Loucy (cell line): Measurements from ENCODE around the gene LTK.

Experiments used
- H2AFZ ChIP-seq: fragments of 200-600 bp; sonication (generic); 2 replicates; pipeline ENCODE4 v1.6.0; 2016; ENCODE audit warnings: antibody characterized with exemption, mild to moderate bottlenecking, low read length, moderate library complexity
- H3F3A ChIP-seq: fragments of 200-600 bp; 2 replicates; pipeline ENCODE4 v1.6.0; 2016; ENCODE audit warnings: antibody characterized with exemption, low read depth, mild to moderate bottlenecking
- H3K27me3 ChIP-seq: fragments of 200-600 bp; sonication (generic); 2 replicates; pipeline ENCODE4 v1.6.1; 2014; ENCODE audit warnings: low read length, mild to moderate bottlenecking; ENCODE audit not compliant: insufficient read depth, poor library complexity, severe bottlenecking
- H3K36me3 ChIP-seq: fragments of 200-600 bp; sonication (generic); 2 replicates; pipeline ENCODE4 v1.6.1; 2016; ENCODE audit warnings: low read length; ENCODE audit not compliant: insufficient read depth
- H3K4me1 ChIP-seq: fragments of 200-600 bp; sonication (generic); 2 replicates; pipeline ENCODE4 v1.5.1; 2014; ENCODE audit warnings: low read length, mild to moderate bottlenecking; ENCODE audit not compliant: insufficient read depth, poor library complexity, severe bottlenecking
- H3K4me2 ChIP-seq: fragments of 200-600 bp; sonication (generic); 2 replicates; pipeline ENCODE4 v1.6.0; 2014; ENCODE audit warnings: antibody characterized with exemption, low read length, low read depth, mild to moderate bottlenecking; ENCODE audit not compliant: poor library complexity, severe bottlenecking
- H3K4me3 ChIP-seq: fragments of 200-600 bp; sonication (generic); 2 replicates; pipeline ENCODE4 v1.5.1; 2014; ENCODE audit warnings: low read length, mild to moderate bottlenecking, mixed read lengths; ENCODE audit not compliant: poor library complexity, severe bottlenecking
- H3K79me2 ChIP-seq: fragments of 200-600 bp; sonication (generic); 2 replicates; pipeline ENCODE4 v1.6.1; 2014; ENCODE audit warnings: low read length; ENCODE audit not compliant: insufficient read depth
- H3K9ac ChIP-seq: fragments of 200-600 bp; sonication (generic); 2 replicates; pipeline ENCODE4 v1.6.0; 2014; ENCODE audit warnings: mild to moderate bottlenecking, low read depth, low read length, moderate library complexity; ENCODE audit not compliant: poor library complexity, severe bottlenecking
- H3K9me2 ChIP-seq: fragments of 200-600 bp; sonication (generic); replicated peaks from 2 replicates; pipeline ENCODE4 v1.6.1; 2016; ENCODE audit warnings: low read depth, low read length, mixed read lengths
- H3K9me3 ChIP-seq: fragments of 200-600 bp; sonication (generic); 2 replicates; pipeline ENCODE4 v1.6.1; 2014; ENCODE audit warnings: mild to moderate bottlenecking, antibody characterized with exemption, low read length, low read depth; ENCODE audit not compliant: insufficient read depth
- H4K20me1 ChIP-seq: fragments of 200-600 bp; sonication (generic); 2 replicates; pipeline ENCODE4 v1.6.0; 2014; ENCODE audit warnings: antibody characterized with exemption, low read length, mild to moderate bottlenecking; ENCODE audit not compliant: insufficient read depth, poor library complexity, severe bottlenecking
- CTCF ChIP-seq: fragments of 200-600 bp; sonication (generic); conservative IDR thresholded peaks from 2 replicates; pipeline ENCODE4 v1.5.1; 2014; ENCODE audit warnings: mild to moderate bottlenecking, antibody characterized with exemption, low read length
- EZH2phosphoT487 ChIP-seq: fragments of 200-600 bp; IDR thresholded peaks from 2 replicates; pipeline ENCODE4 v1.6.1; 2018; ENCODE audit warnings: antibody characterized with exemption, mild to moderate bottlenecking, moderate library complexity, borderline replicate concordance

LTK gene

GRCh38 chr15:41544650-41545015 lies 31.0 kb upstream of the LTK start:
- Histone ChIP-seq H3K27me3 (no peaks in the 10 kb centered on the region), H2AFZ (peak overlapping the region; percentile 97; the same call in 1 of the 2 replicates), H3K4me3 (peak overlapping the region; percentile 100), H3K9me3 (no peaks in the 10 kb centered on the region), H3K9me2 (no peaks in the 10 kb centered on the region), H3K9ac (peak overlapping the region; percentile 91), H4K20me1 (no peaks in the 10 kb centered on the region), H3K4me2 (peak overlapping the region; percentile 97), H3F3A (no peaks in the 10 kb centered on the region), H3K4me1 (peaks cover 7% of the 10 kb centered on the region), H3K79me2 (peaks cover 13% of the 10 kb centered on the region), H3K36me3 (no peaks in the 10 kb centered on the region)
- TF ChIP-seq EZH2phosphoT487 = no peak
- TF ChIP-seq CTCF = no peak

- H3K36me3 ChIP-seq = no peaks in the 10 kb centered on the region
- H3K79me2 ChIP-seq = peaks cover 13% of the 10 kb centered on the region
- H3K27me3 ChIP-seq = no peaks in the 10 kb centered on the region
- H4K20me1 ChIP-seq = no peaks in the 10 kb centered on the region
- H3F3A ChIP-seq = no peaks in the 10 kb centered on the region
- peak overlapping the region; percentile 97 for H2AFZ ChIP-seq
- peak overlapping the region; percentile 91 for H3K9ac ChIP-seq
- H3K9me2 ChIP-seq = no peaks in the 10 kb centered on the region
- H3K9me3 ChIP-seq = no peaks in the 10 kb centered on the region
- no peak for TF ChIP-seq EZH2phosphoT487
- TF ChIP-seq CTCF = no peak
- peaks cover 7% of the 10 kb centered on the region for H3K4me1 ChIP-seq
- peak overlapping the region; percentile 100 for H3K4me3 ChIP-seq
- H3K4me2 ChIP-seq = peak overlapping the region; percentile 97
Observed at GRCh38 chr15:41543521-41543870, 29.9 kb upstream of the LTK start.

- Histone ChIP-seq H3K4me2 (no peak overlapping the region), H2AFZ (no peak overlapping the region), H3K4me3 (no peak overlapping the region), H3K36me3 (no peaks in the 10 kb centered on the region), H3K79me2 (no peaks in the 10 kb centered on the region), H3K9me3 (no peaks in the 10 kb centered on the region), H3K9ac (no peak overlapping the region), H3K4me1 (no peaks in the 10 kb centered on the region), H4K20me1 (no peaks in the 10 kb centered on the region), H3F3A (no peaks in the 10 kb centered on the region), H3K9me2 (no peaks in the 10 kb centered on the region), H3K27me3 (no peaks in the 10 kb centered on the region)
- no peak for TF ChIP-seq EZH2phosphoT487
- TF ChIP-seq CTCF = no peak
Observed at GRCh38 chr15:41536866-41537265, 23.2 kb upstream of the LTK start.
